Measurements from ENCODE around the gene TRIM62.

DNA sequence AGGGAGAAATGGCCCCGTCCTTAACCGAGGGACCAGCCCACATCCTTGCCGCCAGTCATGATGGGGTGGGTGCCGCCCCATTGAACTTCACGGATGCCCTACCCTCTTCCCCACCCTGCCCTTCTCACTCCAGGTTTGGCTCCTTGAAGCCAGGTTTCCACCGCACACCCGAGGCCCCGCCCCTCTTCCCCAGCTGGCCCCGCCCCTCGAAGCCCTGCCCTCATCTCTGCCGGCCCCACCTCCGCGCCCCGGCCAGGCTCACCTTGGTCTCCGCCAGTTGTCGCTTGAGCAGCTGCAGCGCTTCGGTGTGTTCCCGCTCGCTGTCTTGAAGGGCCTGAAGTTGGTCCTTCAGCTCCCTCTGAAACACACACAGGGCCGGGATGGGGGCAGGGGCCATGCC lies 16.6 kb downstream of the TRIM62 start:
- TF ChIP-seq, protein P1, sequence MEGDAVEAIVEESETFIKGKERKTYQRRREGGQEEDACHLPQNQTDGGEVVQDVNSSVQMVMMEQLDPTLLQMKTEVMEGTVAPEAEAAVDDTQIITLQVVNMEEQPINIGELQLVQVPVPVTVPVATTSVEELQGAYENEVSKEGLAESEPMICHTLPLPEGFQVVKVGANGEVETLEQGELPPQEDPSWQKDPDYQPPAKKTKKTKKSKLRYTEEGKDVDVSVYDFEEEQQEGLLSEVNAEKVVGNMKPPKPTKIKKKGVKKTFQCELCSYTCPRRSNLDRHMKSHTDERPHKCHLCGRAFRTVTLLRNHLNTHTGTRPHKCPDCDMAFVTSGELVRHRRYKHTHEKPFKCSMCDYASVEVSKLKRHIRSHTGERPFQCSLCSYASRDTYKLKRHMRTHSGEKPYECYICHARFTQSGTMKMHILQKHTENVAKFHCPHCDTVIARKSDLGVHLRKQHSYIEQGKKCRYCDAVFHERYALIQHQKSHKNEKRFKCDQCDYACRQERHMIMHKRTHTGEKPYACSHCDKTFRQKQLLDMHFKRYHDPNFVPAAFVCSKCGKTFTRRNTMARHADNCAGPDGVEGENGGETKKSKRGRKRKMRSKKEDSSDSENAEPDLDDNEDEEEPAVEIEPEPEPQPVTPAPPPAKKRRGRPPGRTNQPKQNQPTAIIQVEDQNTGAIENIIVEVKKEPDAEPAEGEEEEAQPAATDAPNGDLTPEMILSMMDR (IDR thresholded peaks at IDR 0.05), result no peak
- no peak for TF ChIP-seq POLR2A (IDR thresholded peaks at IDR 0.05)

Data from testis (tissue), 2 donors.